GM12865 (cell line): ENCODE results near the gene DEFB132.

ENCODE experiments used
- DNase-seq: peaks from one replicate; pipeline ENCODE4 v3.0.0; 2010; ENCODE audit warnings: low read depth
- H3K4me3 ChIP-seq: 2 replicates; pipeline ENCODE4 v1.5.1; 2011; ENCODE audit warnings: mild to moderate bottlenecking, low read depth, low read length, control low read depth
- TF ChIP-seq, protein P1 (sequence below): IDR thresholded peaks from 2 replicates; pipeline ENCODE4 v1.5.1; 2011; ENCODE audit warnings: low read length, control low read depth, low read depth, inconsistent platforms; ENCODE audit not compliant: insufficient read depth; ENCODE audit errors: missing control alignments

Gene DEFB132

DNA sequence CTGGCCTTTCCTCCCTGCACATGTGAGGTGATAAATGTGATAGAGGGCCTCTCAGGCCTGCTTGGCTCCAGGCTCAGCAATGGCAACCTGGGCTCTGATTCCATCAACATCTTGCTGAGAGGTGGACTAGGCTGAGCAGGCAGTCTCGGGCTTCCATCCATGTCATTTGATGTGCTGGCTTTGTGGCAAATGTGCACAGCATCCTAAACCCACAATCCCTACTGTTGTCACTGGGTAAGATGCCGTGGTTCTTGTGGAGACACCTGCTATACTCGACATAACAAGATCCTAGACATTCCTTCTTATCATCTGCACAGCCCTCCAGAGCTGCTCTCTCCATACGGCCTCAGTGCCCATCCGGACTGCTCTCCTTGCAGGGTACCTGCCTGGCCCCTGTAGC lies 37.1 kb downstream of the DEFB132 start:
- no peak for DNase-seq
- no peak overlapping the region for H3K4me3 ChIP-seq
- TF ChIP-seq, protein P1, sequence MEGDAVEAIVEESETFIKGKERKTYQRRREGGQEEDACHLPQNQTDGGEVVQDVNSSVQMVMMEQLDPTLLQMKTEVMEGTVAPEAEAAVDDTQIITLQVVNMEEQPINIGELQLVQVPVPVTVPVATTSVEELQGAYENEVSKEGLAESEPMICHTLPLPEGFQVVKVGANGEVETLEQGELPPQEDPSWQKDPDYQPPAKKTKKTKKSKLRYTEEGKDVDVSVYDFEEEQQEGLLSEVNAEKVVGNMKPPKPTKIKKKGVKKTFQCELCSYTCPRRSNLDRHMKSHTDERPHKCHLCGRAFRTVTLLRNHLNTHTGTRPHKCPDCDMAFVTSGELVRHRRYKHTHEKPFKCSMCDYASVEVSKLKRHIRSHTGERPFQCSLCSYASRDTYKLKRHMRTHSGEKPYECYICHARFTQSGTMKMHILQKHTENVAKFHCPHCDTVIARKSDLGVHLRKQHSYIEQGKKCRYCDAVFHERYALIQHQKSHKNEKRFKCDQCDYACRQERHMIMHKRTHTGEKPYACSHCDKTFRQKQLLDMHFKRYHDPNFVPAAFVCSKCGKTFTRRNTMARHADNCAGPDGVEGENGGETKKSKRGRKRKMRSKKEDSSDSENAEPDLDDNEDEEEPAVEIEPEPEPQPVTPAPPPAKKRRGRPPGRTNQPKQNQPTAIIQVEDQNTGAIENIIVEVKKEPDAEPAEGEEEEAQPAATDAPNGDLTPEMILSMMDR = no peak

GRCh38 chr20:295804-296203 lies 38.3 kb downstream of the DEFB132 start:
- no peak overlapping the region for H3K4me3 ChIP-seq
- DNase-seq = no peak
- TF ChIP-seq, protein P1 = no peak

DNA sequence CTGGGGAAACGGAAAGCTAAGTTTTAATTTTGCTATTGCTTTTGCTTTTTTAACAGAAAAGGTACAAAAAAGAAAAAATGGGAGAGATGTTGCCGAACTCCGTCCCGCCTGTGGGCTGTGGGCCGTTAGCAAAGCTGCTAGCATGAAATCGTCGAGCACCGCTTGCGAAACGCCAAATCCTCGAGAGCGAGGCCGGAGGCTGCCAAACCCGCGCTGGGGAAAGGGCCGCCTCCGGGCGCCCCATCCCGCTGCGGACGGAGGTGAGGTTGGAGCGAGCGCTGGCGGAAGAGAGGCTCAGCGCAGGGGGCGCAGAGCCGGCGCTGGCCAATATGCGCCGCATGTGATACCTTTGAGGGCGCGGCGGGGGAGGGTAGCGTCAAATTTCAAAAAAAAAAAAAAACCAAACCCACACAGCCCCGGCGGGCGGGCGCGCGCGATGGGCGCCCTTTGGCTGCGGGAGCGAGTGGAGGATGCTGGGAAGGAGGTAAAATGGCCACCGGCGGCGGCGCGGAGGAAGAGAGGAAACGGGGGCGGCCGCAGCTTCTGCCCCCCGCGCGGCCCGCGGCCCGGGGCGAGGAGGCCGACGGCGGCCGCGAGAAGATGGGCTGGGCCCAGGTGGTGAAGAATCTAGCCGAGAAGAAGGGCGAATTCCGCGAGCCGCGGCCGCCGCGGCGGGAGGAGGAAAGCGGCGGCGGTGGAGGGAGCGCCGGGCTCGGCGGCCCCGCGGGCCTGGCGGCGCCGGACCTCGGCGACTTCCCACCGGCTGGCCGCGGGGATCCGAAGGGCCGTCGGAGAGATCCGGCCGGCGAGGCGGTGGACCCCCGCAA lies 39.8 kb downstream of the DEFB132 start, which contains the start of gene ZCCHC3:
Gene ZCCHC3 (plus strand): TSS at position 473 of the 827 bp plus-strand sequence. CDS start 17 bp downstream, at position 490.
- TF ChIP-seq, protein P1 = peak; percentile 11
- DNase-seq = peak; percentile 95
- H3K4me3 ChIP-seq = peak within 1 kb of the TSS; percentile 93

- peak; percentile 76 for DNase-seq
- H3K4me3 ChIP-seq = peak overlapping the region; percentile 93
- TF ChIP-seq, protein P1 = no peak
These were observed 40.6 kb downstream of the DEFB132 start for GRCh38 chr20:297925-298775.

DNA sequence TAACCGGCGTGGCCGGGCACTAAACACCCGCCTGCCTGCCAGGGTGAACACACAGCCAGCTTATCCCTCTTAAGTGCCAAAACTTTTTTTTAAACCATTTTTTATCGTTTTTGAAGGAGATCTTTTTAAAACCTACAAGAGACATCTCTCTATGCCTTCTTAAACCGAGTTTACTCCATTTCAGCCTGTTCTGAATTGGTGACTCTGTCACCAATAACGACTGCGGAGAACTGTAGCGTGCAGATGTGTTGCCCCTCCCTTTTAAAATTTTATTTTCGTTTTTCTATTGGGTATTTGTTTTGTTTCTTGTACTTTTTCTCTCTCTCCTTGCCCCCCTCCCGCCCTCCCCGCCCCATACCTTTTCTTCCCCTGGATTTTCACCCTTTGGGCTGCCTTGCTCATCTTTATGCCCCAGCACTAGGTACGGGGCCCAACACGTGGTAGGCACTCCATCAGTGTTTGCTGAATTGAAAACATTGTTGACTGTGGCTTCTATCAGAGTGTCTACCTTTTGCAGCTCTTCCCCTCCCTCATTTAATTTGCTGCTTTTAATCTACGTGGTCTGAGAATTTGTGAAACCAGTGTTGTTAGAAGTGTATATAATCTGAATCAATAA lies 41.4 kb downstream of the DEFB132 start:
- TF ChIP-seq, protein P1 = no peak
- no peak for DNase-seq
- H3K4me3 ChIP-seq = peak overlapping the region; percentile 93

DNA sequence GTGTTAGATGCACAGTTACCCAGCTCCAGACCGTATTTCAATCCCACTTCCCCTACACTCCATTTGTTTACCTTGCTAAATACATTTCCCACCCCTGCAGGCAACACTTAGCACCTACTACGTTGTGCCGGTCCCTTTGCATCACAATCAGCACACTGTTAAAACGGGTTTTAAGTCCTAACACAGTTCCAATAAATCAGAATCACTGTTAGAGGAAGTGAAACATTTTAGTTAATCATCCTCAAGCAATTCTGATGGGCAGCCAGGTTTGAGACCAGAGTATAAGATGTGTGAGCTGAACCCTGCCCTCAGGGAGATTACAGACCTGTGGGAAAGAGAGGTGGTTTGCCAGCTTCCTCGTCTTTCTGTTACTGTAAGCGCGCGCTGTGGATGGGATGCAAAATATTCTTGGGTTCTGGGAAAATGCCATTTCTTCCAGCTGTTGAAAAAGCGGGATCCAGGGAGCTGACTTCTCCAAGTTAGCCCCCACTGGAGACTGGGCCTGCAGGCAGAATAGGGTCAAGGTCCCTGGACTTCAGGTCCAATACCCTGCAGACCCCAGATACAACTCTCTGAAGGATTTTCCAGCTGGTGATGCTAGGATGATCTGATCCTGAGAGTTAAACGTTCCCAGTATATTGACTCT lies 42.9 kb downstream of the DEFB132 start:
- no peak overlapping the region for H3K4me3 ChIP-seq
- TF ChIP-seq, protein P1 = no peak
- DNase-seq = no peak
